Left ventricle myocardium inferior (tissue), 1 donor: ENCODE data around the gene PPAT. TPM values are rescaled to one million over a fixed set of nuclear protein-coding genes. Genes with fewer than 3 reads are reported as not detected.

Experiments used
- DNase-seq: peaks from one replicate; pipeline ENCODE4 v3.0.0-alpha.2; 2020
- H3K27ac ChIP-seq: fragments of 200-600 bp; replicated peaks from 2 replicates; pipeline ENCODE4 v1.8.0; 2021
- H3K27me3 ChIP-seq: fragments of 200-600 bp; 2 replicates; pipeline ENCODE4 v1.8.0; 2021; ENCODE audit warnings: low read depth
- H3K36me3 ChIP-seq: fragments of 200-600 bp; 2 replicates; pipeline ENCODE4 v1.8.0; 2021
- H3K4me1 ChIP-seq: fragments of 200-600 bp; 2 replicates; pipeline ENCODE4 v1.8.0; 2021
- H3K4me3 ChIP-seq: fragments of 200-600 bp; 2 replicates; pipeline ENCODE4 v1.8.0; 2021; ENCODE audit warnings: mild to moderate bottlenecking, moderate library complexity
- H3K9me3 ChIP-seq: fragments of 200-600 bp; replicated peaks from 2 replicates; pipeline ENCODE4 v1.8.0; 2021
- intact Hi-C: fragments of 100-400 bp; cut with micrococcal nuclease; formaldehyde crosslinking; loops from one replicate; pipeline ENCODE4 v1.11.0; 2022
- total RNA-seq: library from RNA; stranded (reverse); fragmentation: NEBNext Ultra II Directional; extraction: Animal tissue kit (Norgen Biotek cat#: 25700); gene quantifications from one replicate; pipeline ENCODE4 v1.2.1, GENCODE V29; 2021
- TF ChIP-seq, protein P1 (sequence below): fragments of 200-600 bp; IDR thresholded peaks from 2 replicates; pipeline ENCODE4 v1.8.0; 2021; ENCODE audit warnings: antibody characterized with exemption, mild to moderate bottlenecking, borderline replicate concordance
- donor health status: DM: no; HTN: yes; CAD: no; lungs with severe emphysema.

PPAT gene
- total RNA-seq, 1 donor from 2014 or later, result 3.4 TPM

DNA sequence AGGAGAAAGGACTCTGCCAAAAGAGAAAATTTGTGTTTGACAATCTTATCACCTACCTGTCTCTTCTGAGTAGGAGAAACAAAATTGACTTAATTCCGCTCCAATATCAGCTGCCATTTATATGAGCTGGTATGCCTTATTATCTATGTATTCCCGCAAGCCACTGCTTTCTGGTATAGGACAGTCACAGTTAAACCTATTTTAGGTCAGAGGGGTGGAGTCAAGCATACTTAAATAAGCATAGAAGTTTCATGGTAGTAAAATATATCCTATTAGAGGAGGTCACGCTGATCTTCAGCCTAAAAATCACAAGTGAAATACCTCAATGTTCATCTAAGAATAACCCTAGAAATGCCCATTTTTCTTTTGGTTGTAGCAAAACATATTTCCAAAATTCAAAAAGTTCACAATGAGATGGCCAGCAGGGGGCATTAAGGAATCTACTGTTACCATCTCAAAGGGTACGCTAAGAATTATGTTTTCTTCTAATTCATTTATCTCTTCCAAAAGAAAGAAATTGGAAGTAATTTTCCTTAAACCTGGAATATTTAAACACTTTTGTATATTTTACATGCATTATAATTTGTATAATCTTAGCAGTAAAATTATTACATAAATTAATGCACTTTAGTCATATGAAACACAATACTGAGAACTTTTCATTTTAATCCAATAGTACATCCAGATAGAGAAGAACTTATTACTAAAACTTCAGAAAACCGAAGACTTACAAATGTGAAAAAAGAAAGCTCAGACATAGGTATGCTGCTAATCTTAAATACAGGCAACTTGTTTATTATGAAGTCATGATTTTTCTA lies 10.5 kb downstream of the PPAT start:
- DNase-seq, result no peak
- TF ChIP-seq, protein P1, sequence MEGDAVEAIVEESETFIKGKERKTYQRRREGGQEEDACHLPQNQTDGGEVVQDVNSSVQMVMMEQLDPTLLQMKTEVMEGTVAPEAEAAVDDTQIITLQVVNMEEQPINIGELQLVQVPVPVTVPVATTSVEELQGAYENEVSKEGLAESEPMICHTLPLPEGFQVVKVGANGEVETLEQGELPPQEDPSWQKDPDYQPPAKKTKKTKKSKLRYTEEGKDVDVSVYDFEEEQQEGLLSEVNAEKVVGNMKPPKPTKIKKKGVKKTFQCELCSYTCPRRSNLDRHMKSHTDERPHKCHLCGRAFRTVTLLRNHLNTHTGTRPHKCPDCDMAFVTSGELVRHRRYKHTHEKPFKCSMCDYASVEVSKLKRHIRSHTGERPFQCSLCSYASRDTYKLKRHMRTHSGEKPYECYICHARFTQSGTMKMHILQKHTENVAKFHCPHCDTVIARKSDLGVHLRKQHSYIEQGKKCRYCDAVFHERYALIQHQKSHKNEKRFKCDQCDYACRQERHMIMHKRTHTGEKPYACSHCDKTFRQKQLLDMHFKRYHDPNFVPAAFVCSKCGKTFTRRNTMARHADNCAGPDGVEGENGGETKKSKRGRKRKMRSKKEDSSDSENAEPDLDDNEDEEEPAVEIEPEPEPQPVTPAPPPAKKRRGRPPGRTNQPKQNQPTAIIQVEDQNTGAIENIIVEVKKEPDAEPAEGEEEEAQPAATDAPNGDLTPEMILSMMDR, result peak; percentile 71
- no peaks in the 10 kb centered on the region for H3K36me3 ChIP-seq
- H3K9me3 ChIP-seq, result no peaks in the 10 kb centered on the region
- H3K4me1 ChIP-seq, result peaks cover 13% of the 10 kb centered on the region
- H3K27me3 ChIP-seq, result no peaks in the 10 kb centered on the region
- H3K4me3 ChIP-seq, result peak overlapping the region; percentile 48
- no peak overlapping the region for H3K27ac ChIP-seq
- intact Hi-C loops, result no loop called here

DNA sequence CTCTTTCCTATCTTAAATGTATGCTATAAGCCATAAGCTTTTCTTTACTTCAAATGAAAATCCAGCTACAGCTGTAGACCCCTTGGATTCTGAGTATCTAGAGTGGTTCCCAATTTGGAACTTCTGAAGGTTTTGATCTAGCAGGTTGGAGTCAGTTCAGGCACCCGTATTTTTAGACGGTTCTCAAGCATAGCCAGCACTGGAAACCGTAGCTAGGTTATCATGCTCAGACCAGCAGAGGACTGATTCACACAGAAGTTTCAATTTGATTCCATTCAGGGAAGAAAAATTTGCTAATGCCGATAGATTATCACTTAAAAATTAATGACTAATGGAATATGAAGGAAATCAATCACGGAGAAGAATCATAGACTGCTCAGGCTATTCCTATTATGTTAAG lies 11.2 kb downstream of the PPAT start:
- H3K9me3 ChIP-seq, result no peaks in the 10 kb centered on the region
- peak overlapping the region; percentile 48 for H3K4me3 ChIP-seq
- peaks cover 13% of the 10 kb centered on the region for H3K4me1 ChIP-seq
- DNase-seq, result no peak
- TF ChIP-seq, protein P1, result no peak
- H3K36me3 ChIP-seq, result no peaks in the 10 kb centered on the region
- H3K27ac ChIP-seq, result no peak overlapping the region
- intact Hi-C loops, result no loop called here
- no peaks in the 10 kb centered on the region for H3K27me3 ChIP-seq

DNA sequence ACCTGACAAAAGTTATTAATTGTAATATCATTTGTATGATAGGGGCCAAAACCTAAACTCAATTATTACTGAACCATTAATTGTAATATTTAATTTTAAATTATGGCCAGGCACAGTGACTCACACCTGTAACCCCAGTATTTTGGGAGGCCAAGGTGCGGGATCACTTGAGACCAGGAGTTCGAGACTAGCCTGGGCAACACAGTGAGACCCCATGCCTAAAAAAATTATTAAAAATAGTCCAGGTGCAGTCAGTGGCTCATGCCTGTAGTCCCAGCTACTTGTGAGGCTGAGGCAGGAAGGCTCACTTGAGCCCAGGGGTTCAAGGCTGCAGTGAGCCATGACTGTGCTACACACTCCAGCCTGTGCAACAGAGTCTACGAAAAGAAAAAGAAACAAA lies 18.0 kb downstream of the PPAT start:
- Histone ChIP-seq H3K4me1 (no peaks in the 10 kb centered on the region), H3K27me3 (no peaks in the 10 kb centered on the region), H3K9me3 (no peaks in the 10 kb centered on the region), H3K4me3 (no peak overlapping the region), H3K36me3 (no peaks in the 10 kb centered on the region), H3K27ac (no peak overlapping the region)
- no peak for DNase-seq
- TF ChIP-seq, protein P1, result no peak
- intact Hi-C loops, result no loop called here

DNA sequence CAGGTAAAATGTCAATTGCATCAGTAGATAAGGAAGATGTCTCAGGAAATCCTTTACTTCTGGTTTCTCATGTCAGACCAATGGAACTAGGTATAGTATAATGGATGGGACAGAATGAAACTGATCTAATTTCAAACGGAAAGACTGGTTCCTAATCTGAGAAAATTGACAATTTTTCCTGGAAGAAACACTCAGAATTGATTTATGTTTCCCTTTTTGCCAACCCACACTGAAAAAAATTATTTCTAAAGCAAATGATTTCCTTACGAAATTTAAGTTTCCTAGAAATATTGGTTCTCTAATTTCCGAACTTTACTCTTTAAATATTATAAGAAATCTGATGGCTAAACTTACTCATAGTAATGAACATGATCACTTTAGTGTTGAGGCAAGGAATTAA lies 19.1 kb downstream of the PPAT start:
- intact Hi-C loops, result no loop called here
- TF ChIP-seq, protein P1, result no peak
- peaks cover 2% of the 10 kb centered on the region for H3K4me1 ChIP-seq
- DNase-seq, result no peak
- H3K9me3 ChIP-seq, result no peaks in the 10 kb centered on the region
- no peak overlapping the region for H3K4me3 ChIP-seq
- no peaks in the 10 kb centered on the region for H3K36me3 ChIP-seq
- H3K27me3 ChIP-seq, result no peaks in the 10 kb centered on the region
- no peak overlapping the region for H3K27ac ChIP-seq

DNA sequence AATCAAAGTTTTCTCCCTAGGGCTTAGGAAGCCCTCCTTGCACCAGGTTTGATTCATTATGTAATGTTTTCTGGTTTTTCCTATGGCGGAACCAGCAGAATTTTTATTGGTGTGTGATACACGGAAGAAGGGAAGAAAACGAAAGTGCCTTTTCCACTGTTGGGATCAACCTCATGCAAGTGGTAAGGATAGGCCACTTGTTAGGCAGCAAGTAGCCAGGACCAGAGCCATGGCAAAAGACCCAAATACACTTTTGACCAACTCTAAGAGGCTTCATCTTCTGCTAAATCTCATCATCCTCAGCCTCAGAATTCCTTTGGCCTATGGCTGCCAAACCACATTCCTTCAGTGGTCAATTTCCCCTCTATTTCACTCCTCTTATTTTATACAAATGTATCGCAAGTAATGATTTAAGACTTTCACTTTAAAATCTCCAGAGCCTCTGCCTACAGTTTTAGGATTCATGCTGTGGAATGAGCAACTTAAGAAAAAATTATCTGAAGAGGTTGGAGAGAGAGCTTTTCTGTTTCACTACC lies 21.2 kb downstream of the PPAT start:
- TF ChIP-seq, protein P1, result no peak
- Histone ChIP-seq H3K9me3 (no peaks in the 10 kb centered on the region), H3K27me3 (no peaks in the 10 kb centered on the region), H3K4me1 (peaks cover 23% of the 10 kb centered on the region), H3K27ac (no peak overlapping the region), H3K36me3 (no peaks in the 10 kb centered on the region), H3K4me3 (no peak overlapping the region)
- DNase-seq, result no peak
- intact Hi-C loops, result no loop called here
